H7 (cell line): ENCODE results near the gene NINJ2. TPM values are rescaled to one million over a fixed set of nuclear protein-coding genes. Genes with fewer than 3 reads are reported as not detected.

Experiments
- DNase-seq: peaks from one replicate; pipeline ENCODE4 v3.0.0; 2012
- H3K27me3 ChIP-seq: 2 replicates; pipeline ENCODE4 v1.6.0; 2011; ENCODE audit warnings: mild to moderate bottlenecking, low read length; ENCODE audit not compliant: control insufficient read depth, insufficient read depth
- H3K36me3 ChIP-seq: replicated peaks from 2 replicates; pipeline ENCODE4 v1.5.1; 2011; ENCODE audit warnings: low read length; ENCODE audit not compliant: control insufficient read depth, insufficient read depth
- H3K4me3 ChIP-seq: 2 replicates; pipeline ENCODE4 v1.5.1; 2011; ENCODE audit warnings: low read depth, mild to moderate bottlenecking, control low read depth, low read length, moderate library complexity; ENCODE audit not compliant: insufficient read depth
- total RNA-seq: library from RNA; depleted of rRNA; stranded (reverse); fragments of >200 nt; shearing (Covaris generic); gene quantifications from 2 replicates; pipeline ENCODE4 v1.2.3, GENCODE V29; 2014

The NINJ2 gene
- total RNA-seq, 1 experiment from 2014 or later = 2.6 TPM

GRCh38 chr12:685388-685787 lies 22.1 kb upstream of the NINJ2 start:
- H3K27me3 ChIP-seq = no peaks in the 10 kb centered on the region
- no peaks in the 10 kb centered on the region; the same call in 1 of the 2 replicates for H3K36me3 ChIP-seq
- no peak for DNase-seq
- no peak overlapping the region for H3K4me3 ChIP-seq

GRCh38 chr12:684416-684815 lies 21.2 kb upstream of the NINJ2 start:
- no peak for DNase-seq
- H3K36me3 ChIP-seq = no peaks in the 10 kb centered on the region; the same call in 1 of the 2 replicates
- no peak overlapping the region for H3K4me3 ChIP-seq
- H3K27me3 ChIP-seq = no peaks in the 10 kb centered on the region

GRCh38 chr12:681568-682256 lies 18.5 kb upstream of the NINJ2 start:
- Histone ChIP-seq H3K27me3 (no peaks in the 10 kb centered on the region), H3K4me3 (no peak overlapping the region), H3K36me3 (no peaks in the 10 kb centered on the region; the same call in 1 of the 2 replicates)
- no peak for DNase-seq

- H3K36me3 ChIP-seq = no peaks in the 10 kb centered on the region
Measured at GRCh38 chr12:678747-679712, 15.8 kb upstream of the NINJ2 start.

GRCh38 chr12:675562-675961 lies 12.3 kb upstream of the NINJ2 start:
- no peak overlapping the region for H3K4me3 ChIP-seq
- no peak for DNase-seq
- H3K36me3 ChIP-seq = no peaks in the 10 kb centered on the region
- H3K27me3 ChIP-seq = no peaks in the 10 kb centered on the region

More at GRCh38 chr12:678747-679712, 15.8 kb upstream of the NINJ2 start:
- no peaks in the 10 kb centered on the region for H3K27me3 ChIP-seq
- no peak overlapping the region for H3K4me3 ChIP-seq
- no peak for DNase-seq

GRCh38 chr12:674272-674781 lies 11.1 kb upstream of the NINJ2 start:
- no peak overlapping the region for H3K4me3 ChIP-seq
- H3K36me3 ChIP-seq = no peaks in the 10 kb centered on the region
- DNase-seq = no peak
- H3K27me3 ChIP-seq = no peaks in the 10 kb centered on the region

- Histone ChIP-seq H3K36me3 (no peaks in the 10 kb centered on the region), H3K4me3 (no peak overlapping the region), H3K27me3 (no peaks in the 10 kb centered on the region)
- DNase-seq = no peak
Measured at GRCh38 chr12:673849-674248, 10.6 kb upstream of the NINJ2 start.

- no peak for DNase-seq
- H3K4me3 ChIP-seq = no peak overlapping the region
- H3K36me3 ChIP-seq = no peaks in the 10 kb centered on the region
- no peaks in the 10 kb centered on the region for H3K27me3 ChIP-seq
Measured at GRCh38 chr12:669576-669945, 6.3 kb upstream of the NINJ2 start.

- Histone ChIP-seq H3K27me3 (no peaks in the 10 kb centered on the region), H3K4me3 (no peak overlapping the region), H3K36me3 (no peaks in the 10 kb centered on the region)
- DNase-seq = peak; percentile 43
Measured at GRCh38 chr12:668090-668481, 4.8 kb upstream of the NINJ2 start.

GRCh38 chr12:666766-667308 lies 3.6 kb upstream of the NINJ2 start:
- DNase-seq = peak; percentile 12
- Histone ChIP-seq H3K27me3 (no peaks in the 10 kb centered on the region), H3K4me3 (no peak overlapping the region), H3K36me3 (no peaks in the 10 kb centered on the region)

GRCh38 chr12:666066-666465 lies 2.8 kb upstream of the NINJ2 start:
- no peak for DNase-seq
- no peaks in the 10 kb centered on the region for H3K27me3 ChIP-seq
- H3K36me3 ChIP-seq = no peaks in the 10 kb centered on the region
- no peak overlapping the region for H3K4me3 ChIP-seq

GRCh38 chr12:664779-665092 lies 1.5 kb upstream of the NINJ2 start:
- DNase-seq = no peak
- Histone ChIP-seq H3K4me3 (no peak overlapping the region), H3K27me3 (no peaks in the 10 kb centered on the region), H3K36me3 (no peaks in the 10 kb centered on the region)

GRCh38 chr12:664075-664778 lies 982 bp upstream of the NINJ2 start:
- Histone ChIP-seq H3K36me3 (no peaks in the 10 kb centered on the region), H3K27me3 (no peaks in the 10 kb centered on the region), H3K4me3 (no peak overlapping the region)
- no peak for DNase-seq

- Histone ChIP-seq H3K36me3 (no peaks in the 10 kb centered on the region), H3K4me3 (no peak overlapping the region), H3K27me3 (no peaks in the 10 kb centered on the region)
- DNase-seq = no peak
Measured at GRCh38 chr12:662566-663292, 516 bp downstream of the NINJ2 start.
